SU-DHL-6 (cell line): ENCODE measurements around the gene MARCHF3.

Experiments
- EZH2phosphoT487 ChIP-seq: fragments of 200-600 bp; sonication (generic), shearing (Covaris generic); conservative IDR thresholded peaks from 2 replicates; pipeline ENCODE4 v1.6.1; 2018; ENCODE audit warnings: mild to moderate bottlenecking, antibody characterized with exemption, low read length, moderate library complexity, mixed read lengths
- TF ChIP-seq, protein P1 (sequence below): fragments of 200-600 bp; sonication (generic); IDR thresholded peaks from one replicate; pipeline ENCODE4 v1.5.1; 2017; ENCODE audit warnings: antibody characterized with exemption, mild to moderate bottlenecking, low read length, moderate library complexity; ENCODE audit not compliant: insufficient read depth, poor library complexity, severe bottlenecking

DNA sequence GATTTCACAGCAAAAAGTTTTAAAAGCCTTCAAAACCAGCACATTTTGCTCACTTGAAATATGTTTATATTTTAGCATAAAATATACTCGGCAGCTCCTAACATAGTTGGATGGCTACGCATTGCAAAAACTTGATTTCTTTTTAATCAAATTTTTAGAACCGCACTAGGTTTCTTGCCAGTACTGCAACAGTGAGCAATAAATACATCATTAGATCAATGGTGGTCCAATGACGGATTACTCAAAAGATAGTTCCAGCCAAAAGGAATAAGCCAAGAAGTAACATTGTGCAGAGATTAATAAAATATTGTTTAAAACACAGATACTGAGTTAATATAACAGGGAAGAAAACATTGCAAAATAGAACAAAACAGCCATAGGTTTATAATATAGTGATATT lies 5.5 kb downstream of the MARCHF3 start:
- TF ChIP-seq, protein P1, sequence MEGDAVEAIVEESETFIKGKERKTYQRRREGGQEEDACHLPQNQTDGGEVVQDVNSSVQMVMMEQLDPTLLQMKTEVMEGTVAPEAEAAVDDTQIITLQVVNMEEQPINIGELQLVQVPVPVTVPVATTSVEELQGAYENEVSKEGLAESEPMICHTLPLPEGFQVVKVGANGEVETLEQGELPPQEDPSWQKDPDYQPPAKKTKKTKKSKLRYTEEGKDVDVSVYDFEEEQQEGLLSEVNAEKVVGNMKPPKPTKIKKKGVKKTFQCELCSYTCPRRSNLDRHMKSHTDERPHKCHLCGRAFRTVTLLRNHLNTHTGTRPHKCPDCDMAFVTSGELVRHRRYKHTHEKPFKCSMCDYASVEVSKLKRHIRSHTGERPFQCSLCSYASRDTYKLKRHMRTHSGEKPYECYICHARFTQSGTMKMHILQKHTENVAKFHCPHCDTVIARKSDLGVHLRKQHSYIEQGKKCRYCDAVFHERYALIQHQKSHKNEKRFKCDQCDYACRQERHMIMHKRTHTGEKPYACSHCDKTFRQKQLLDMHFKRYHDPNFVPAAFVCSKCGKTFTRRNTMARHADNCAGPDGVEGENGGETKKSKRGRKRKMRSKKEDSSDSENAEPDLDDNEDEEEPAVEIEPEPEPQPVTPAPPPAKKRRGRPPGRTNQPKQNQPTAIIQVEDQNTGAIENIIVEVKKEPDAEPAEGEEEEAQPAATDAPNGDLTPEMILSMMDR: no peak
- TF ChIP-seq EZH2phosphoT487: no peak
